H1 (cell line): ENCODE results near the gene KXD1. TPM values are rescaled to one million over a fixed set of nuclear protein-coding genes. Genes with fewer than 3 reads are reported as not detected.
A peak's percentile ranks its signal among the peaks of the same experiment; 100 is the strongest.

ENCODE experiments used
- CTCF ChIA-PET: fragments of 300-600 bp; sonication (Branson Sonifier 250); formaldehyde crosslinking; loops from one replicate; lab custom pipeline; 2021; ENCODE audit not compliant: partially characterized antibody; lab: Charles Lee
- POLR2A ChIA-PET: fragments of 300-600 bp; sonication (Branson Sonifier 250); formaldehyde crosslinking; loops from one replicate; lab custom pipeline; 2021; ENCODE audit warnings: inconsistent platforms; ENCODE audit not compliant: partially characterized antibody; lab: Charles Lee
- DNase-seq, 2 experiments: peaks; one replicate each; pipeline versions ENCODE4 v3.0.0 to v3.0.0-alpha.2; 2010 to 2022; ENCODE audit warnings: low spot score in 2 of 2, low read depth in 1 of 2, mixed read lengths in 1 of 2
- FAIRE-seq: peaks from 2 replicates; lab custom pipeline; 2011; peaks lifted over from hg19 to GRCh38; lab: Jason Lieb, UNC
- H2AFZ ChIP-seq: 2 replicates; pipeline ENCODE4 v1.8.1; 2012; ENCODE audit warnings: low read length, inconsistent platforms
- H2AK5ac ChIP-seq: 2 replicates; pipeline ENCODE4 v1.6.1; 2013; ENCODE audit warnings: low read depth, low read length
- H2BK120ac ChIP-seq: replicated peaks from 2 replicates; pipeline ENCODE3; 2013; ENCODE audit warnings: low read depth, low read length, inconsistent platforms
- H2BK12ac ChIP-seq: 2 replicates; pipeline ENCODE4 v1.6.1; 2013; ENCODE audit warnings: low read depth, low read length
- H2BK15ac ChIP-seq: 2 replicates; pipeline ENCODE4 v1.6.1; 2013; ENCODE audit warnings: low read length
- H2BK20ac ChIP-seq: 2 replicates; pipeline ENCODE4 v1.6.1; 2013; ENCODE audit warnings: low read length
- H2BK5ac ChIP-seq: 2 replicates; pipeline ENCODE4 v1.6.1; 2013; ENCODE audit warnings: low read depth, low read length
- H3K14ac ChIP-seq: 2 replicates; pipeline ENCODE4 v1.6.1; 2013; ENCODE audit warnings: inconsistent platforms; ENCODE audit not compliant: insufficient read length
- H3K18ac ChIP-seq: 2 replicates; pipeline ENCODE4 v1.6.1; 2013; ENCODE audit warnings: low read length; ENCODE audit errors: extremely low read depth
- H3K23ac ChIP-seq: 2 replicates; pipeline ENCODE4 v1.6.1; 2013; ENCODE audit warnings: inconsistent platforms; ENCODE audit not compliant: insufficient read length
- H3K23me2 ChIP-seq: 2 replicates; pipeline ENCODE4 v1.6.1; 2013; ENCODE audit warnings: low read depth, low read length
- H3K27ac ChIP-seq: 2 replicates; pipeline ENCODE4 v1.6.1; 2011; ENCODE audit warnings: low read depth, low read length, inconsistent platforms
- H3K27me3 ChIP-seq, 4 experiments: replicated peaks in 1 of 4; 1 replicate in 1 of 4; 2 replicates in 3 of 4; pipeline versions ENCODE4 v1.6.1 to v1.8.1; 2011 to 2013; ENCODE audit warnings: low read length in 3 of 4, mild to moderate bottlenecking in 3 of 4, inconsistent platforms in 2 of 4, mixed read lengths in 2 of 4, moderate library complexity in 1 of 4; ENCODE audit not compliant: control insufficient read depth in 3 of 4, insufficient read depth in 3 of 4; ENCODE audit errors: extremely low read depth in 1 of 4
- H3K36me3 ChIP-seq, 4 experiments: 2 replicates each; pipeline versions ENCODE4 v1.6.1 to v1.8.1; 2011 to 2013; ENCODE audit warnings: mild to moderate bottlenecking in 4 of 4, low read length in 3 of 4, moderate library complexity in 2 of 4, control low read depth in 1 of 4, inconsistent platforms in 1 of 4; ENCODE audit not compliant: insufficient read depth in 4 of 4, control insufficient read depth in 2 of 4
- H3K4ac ChIP-seq: replicated peaks from 2 replicates; pipeline ENCODE3; 2013; ENCODE audit warnings: low read length, low read depth, mixed read lengths, inconsistent platforms; ENCODE audit not compliant: insufficient read length
- H3K4me1 ChIP-seq, 4 experiments: replicated peaks in 1 of 4; 1 replicate in 1 of 4; 2 replicates in 3 of 4; pipeline versions ENCODE4 v1.6.1 to v1.8.1; 2011 to 2013; ENCODE audit warnings: low read length in 3 of 4, inconsistent platforms in 2 of 4, mixed read lengths in 1 of 4; ENCODE audit not compliant: insufficient read depth in 4 of 4, control insufficient read depth in 3 of 4
- H3K4me2 ChIP-seq, 2 experiments: 2 replicates each; pipeline versions ENCODE4 v1.6.1 to v1.8.1; 2011 to 2013; ENCODE audit warnings: low read depth in 2 of 2, low read length in 2 of 2, control low read depth in 1 of 2, inconsistent platforms in 1 of 2, mild to moderate bottlenecking in 1 of 2; ENCODE audit not compliant: insufficient read depth in 1 of 2
- H3K4me3 ChIP-seq, 4 experiments: fragments of 200-600, 300-600 bp in 1 of 4; sonication (generic), shearing (Covaris generic), sonication (Bioruptor Twin) in 1 of 4; 2 replicates each; pipeline versions ENCODE4 v1.5.1 to v1.8.1; 2011 to 2016; ENCODE audit warnings: low read length in 4 of 4, low read depth in 3 of 4, control low read depth in 2 of 4, inconsistent platforms in 2 of 4, mild to moderate bottlenecking in 2 of 4, mixed read lengths in 1 of 4, moderate library complexity in 1 of 4; ENCODE audit not compliant: insufficient read depth in 2 of 4; ENCODE audit errors: extremely low read depth in 1 of 4
- H3K56ac ChIP-seq: replicated peaks from 2 replicates; pipeline ENCODE3; 2013; ENCODE audit warnings: low read depth, mild to moderate bottlenecking, mixed read lengths, low read length, inconsistent platforms; ENCODE audit not compliant: insufficient read length
- H3K79me1 ChIP-seq: 2 replicates; pipeline ENCODE4 v1.6.1; 2013; ENCODE audit warnings: low read depth, low read length, control low read depth
- H3K79me2 ChIP-seq, 2 experiments: 2 replicates each; pipeline versions ENCODE4 v1.6.1 to v1.8.1; 2012 to 2013; ENCODE audit warnings: low read length in 2 of 2, mild to moderate bottlenecking in 2 of 2, inconsistent platforms in 1 of 2; ENCODE audit not compliant: insufficient read depth in 2 of 2, control insufficient read depth in 1 of 2
- H3K9ac ChIP-seq, 4 experiments: replicated peaks in 1 of 4; 1 replicate in 1 of 4; 2 replicates in 3 of 4; pipeline versions ENCODE4 v1.6.1 to v1.8.1; 2011 to 2013; ENCODE audit warnings: low read depth in 3 of 4, low read length in 3 of 4, control low read depth in 2 of 4, mild to moderate bottlenecking in 2 of 4, moderate library complexity in 2 of 4, inconsistent platforms in 1 of 4; ENCODE audit errors: extremely low read depth in 1 of 4
- H3K9me3 ChIP-seq, 2 experiments: 2 replicates each; pipeline versions ENCODE4 v1.6.1 to v1.8.1; 2012 to 2013; ENCODE audit warnings: mild to moderate bottlenecking in 2 of 2, moderate library complexity in 2 of 2, control low read depth in 1 of 2, inconsistent platforms in 1 of 2, low read depth in 1 of 2, low read length in 1 of 2, mixed read lengths in 1 of 2; ENCODE audit not compliant: insufficient read depth in 2 of 2
- H4K20me1 ChIP-seq, 2 experiments: replicated peaks in 1 of 2; 2 replicates each; pipeline versions ENCODE3 to v1.8.1; 2011 to 2013; ENCODE audit warnings: inconsistent platforms in 2 of 2, low read length in 2 of 2, mild to moderate bottlenecking in 1 of 2; ENCODE audit not compliant: insufficient read depth in 2 of 2, control insufficient read depth in 1 of 2
- H4K5ac ChIP-seq: 2 replicates; pipeline ENCODE4 v1.6.1; 2013; ENCODE audit warnings: low read length, low read depth, mixed read lengths, inconsistent platforms; ENCODE audit not compliant: insufficient read length
- H4K8ac ChIP-seq: 2 replicates; pipeline ENCODE4 v1.8.0; 2013; ENCODE audit warnings: mild to moderate bottlenecking, moderate library complexity, low read length, inconsistent platforms; ENCODE audit not compliant: insufficient read depth; ENCODE audit errors: extremely low read depth
- H4K91ac ChIP-seq: replicated peaks from 2 replicates; pipeline ENCODE3; 2013; ENCODE audit warnings: low read length, mixed read lengths, inconsistent platforms; ENCODE audit not compliant: insufficient read length
- CBX8 ChIP-seq: fragments of 300-800, 300-1000 bp; sonication (generic); IDR thresholded peaks from 2 replicates; pipeline ENCODE4 v1.7.1; 2016; ENCODE audit warnings: low read depth, low read length, borderline replicate concordance
- CHD2 ChIP-seq: IDR thresholded peaks from 2 replicates; pipeline ENCODE4 v1.6.1; 2012; ENCODE audit warnings: low read length, improper control_type of control experiment
- CTBP2 ChIP-seq: IDR thresholded peaks from 2 replicates; pipeline ENCODE4 v1.7.0; 2011; ENCODE audit warnings: borderline replicate concordance, mild to moderate bottlenecking, moderate library complexity, mixed read lengths, low read length; ENCODE audit not compliant: insufficient read depth, insufficient read length
- EZH2 ChIP-seq: fragments of 200-600 bp; sonication (generic); IDR thresholded peaks from 2 replicates; pipeline ENCODE4 v1.7.1; 2012; ENCODE audit warnings: low read depth, mild to moderate bottlenecking, moderate library complexity, low read length, inconsistent platforms; ENCODE audit not compliant: severe bottlenecking
- GABPA ChIP-seq: IDR thresholded peaks from 2 replicates; pipeline ENCODE4 v1.6.1; 2011; ENCODE audit warnings: mild to moderate bottlenecking, low read length, moderate library complexity, borderline replicate concordance; ENCODE audit not compliant: insufficient read depth
- NANOG ChIP-seq: IDR thresholded peaks from 2 replicates; pipeline ENCODE4 v1.6.1; 2011; ENCODE audit warnings: low read length, low read depth, mild to moderate bottlenecking, inconsistent platforms; ENCODE audit not compliant: insufficient read depth, poor library complexity, severe bottlenecking
- RAD21 ChIP-seq, 2 experiments: IDR thresholded peaks in 1 of 2; conservative IDR thresholded peaks in 1 of 2; 2 replicates each; pipeline ENCODE4 v1.6.1; 2011; ENCODE audit warnings: low read depth in 2 of 2, low read length in 2 of 2, improper control_type of control experiment in 1 of 2, inconsistent platforms in 1 of 2, mild to moderate bottlenecking in 1 of 2, moderate library complexity in 1 of 2
- SAP30 ChIP-seq: fragments of 300-600 bp; sonication (generic); IDR thresholded peaks from 2 replicates; pipeline ENCODE4 v1.7.1; 2012; ENCODE audit warnings: low read length, moderate library complexity, mild to moderate bottlenecking, inconsistent platforms; ENCODE audit not compliant: insufficient read depth, insufficient replicate concordance
- SIRT6 ChIP-seq: IDR thresholded peaks from one replicate; pipeline ENCODE4 v1.7.1; 2012; ENCODE audit warnings: low read length, inconsistent platforms
- TAF1 ChIP-seq: IDR thresholded peaks from 2 replicates; pipeline ENCODE4 v1.6.1; 2011; ENCODE audit warnings: mild to moderate bottlenecking, low read depth, low read length
- WGBS, 2 experiments: shearing (Covaris generic) in 1 of 2; methylation state at CpG; one replicate each; pipeline versions ENCODE4 v1.1.6 to v1.1.7; 2013 to 2015; ENCODE audit warnings: low lambda C conversion rate in 2 of 2, mixed read lengths in 2 of 2, inconsistent platforms in 1 of 2, low coverage in 1 of 2, missing lambda C conversion rate in 1 of 2; ENCODE audit not compliant: insufficient replicate concordance in 2 of 2, insufficient coverage in 1 of 2, insufficient read length in 1 of 2; ENCODE audit errors: extremely low coverage in 1 of 2, missing lambda C conversion rate in 1 of 2; 5-methylcytosine and 5-hydroxymethylcytosine counted together
- polyA plus RNA-seq, 7 experiments: library from polyadenylated mRNA; depleted of rRNA in 3 of 7; stranded (reverse) in 5 of 7; unstranded in 2 of 7; fragments of >200 nt in 5 of 7; fragments of 200-250 nt in 2 of 7; gene quantifications; 1 replicate in 5 of 7; 2 replicates in 1 of 7; 4 replicates in 1 of 7; pipeline versions ENCODE4 v1.2.1 to v1.2.3, GENCODE V29; 2011 to 2013; ENCODE audit warnings: missing spikeins in 2 of 7, mixed read lengths in 2 of 7
- total RNA-seq: library from RNA; stranded (reverse); fragmentation: NEBNext Ultra II Directional; extraction: Animal tissue kit (Norgen Biotek cat#: 25700); gene quantifications from 2 replicates; pipeline ENCODE4 v1.2.1, GENCODE V29; 2021
- TF ChIP-seq, protein P1 (sequence below): IDR thresholded peaks from 2 replicates; pipeline ENCODE4 v1.6.1; 2012; ENCODE audit warnings: inconsistent platforms

KXD1 gene
- total and polyA plus RNA-seq, 2 of the 8 experiments (the other 6 are each of a cell fraction or from before 2014, with no cell fraction given), result 115 to 267 TPM

- Histone ChIP-seq H2BK5ac (no peak overlapping the region), H3K27me3 (no peaks in the 10 kb centered on the region; a peak in 1 of 7 replicates), H2AK5ac (no peak overlapping the region), H2BK120ac (no peak overlapping the region), H3K4me1 (peaks cover 0 to 3% (median under 1%) of the 10 kb centered on the region in 4 experiments; a peak in 4 of 7 replicates), H4K91ac (no peak overlapping the region), H3K4me2 (no peak overlapping the region), H2AFZ (no peak overlapping the region), H3K9me3 (no peaks in the 10 kb centered on the region), H3K36me3 (no peaks in the 10 kb centered on the region), H3K14ac (no peak overlapping the region), H3K4me3 (no peak overlapping the region), H4K8ac (peak overlapping the region; percentile 35; the same call in 1 of the 2 replicates), H3K4ac (no peak overlapping the region), H3K23me2 (peaks cover 10% of the 10 kb centered on the region; the same call in 1 of the 2 replicates), H4K5ac (no peak overlapping the region), H3K23ac (no peak overlapping the region), H3K18ac (no peak overlapping the region), H2BK20ac (no peak overlapping the region), H3K27ac (no peak overlapping the region), H3K79me2 (peaks cover 0 to 16% of the 10 kb centered on the region in 2 experiments; a peak in 2 of 4 replicates), H4K20me1 (peaks cover 1 to 7% of the 10 kb centered on the region in 2 experiments), H3K79me1 (peaks cover 7% of the 10 kb centered on the region), H2BK15ac (no peak overlapping the region), H3K56ac (no peak overlapping the region), H3K9ac (no peak overlapping the region), H2BK12ac (peak overlapping the region; percentile 50; the same call in 1 of the 2 replicates)
- DNase-seq, result no peak
- TF ChIP-seq CBX8 (no peak), NANOG (no peak), EZH2 (no peak), RAD21 (IDR thresholded peaks at IDR 0.05 in 1 of 2, conservative IDR thresholded peaks at IDR 0.05 in 1 of 2; ENCODE audit: low read depth in 2 of 2, low read length in 2 of 2) (no peak), SIRT6 (no peak), CHD2 (no peak), TAF1 (no peak), CTBP2 (no peak), GABPA (no peak), SAP30 (no peak)
- TF ChIP-seq, protein P1, sequence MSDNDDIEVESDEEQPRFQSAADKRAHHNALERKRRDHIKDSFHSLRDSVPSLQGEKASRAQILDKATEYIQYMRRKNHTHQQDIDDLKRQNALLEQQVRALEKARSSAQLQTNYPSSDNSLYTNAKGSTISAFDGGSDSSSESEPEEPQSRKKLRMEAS, result no peak
- no peak for FAIRE-seq
- WGBS, 2 experiments, result 81% methylated on average over 8 of the region's 9 CpGs; no CpG with 5 or more reads in 1 of the 2 experiments
- ChIA-PET CTCF (interaction anchor here (0.6 to 32.9 kb wide), 10 partner anchors 20 to 310 kb away, joined by 3 to 458 read pairs (median 4); partner anchors contain the start of gene FKBP8), POLR2A (interaction anchor here (0.6 to 4.0 kb wide), 8 partner anchors 9 to 244 kb away, joined by 3 to 19 read pairs (median 4); partner anchors contain the start of gene UBA52)
Observed at GRCh38 chr19:18523841-18524240, 33.8 kb upstream of the KXD1 start.
